Gastrocnemius medialis (tissue), 4 donors: ENCODE data around the gene CAMSAP2. TPM values are rescaled to one million over a fixed set of nuclear protein-coding genes. Genes with fewer than 3 reads are reported as not detected.

Source experiments
- ATAC-seq, 2 donors: fragments of 150-250 bp; one replicate each; pipeline ENCODE4 v1.9.1; 2016
- DNase-seq, 2 donors: peaks; one replicate each; pipeline ENCODE4 v3.0.0-alpha.2; 2019
- H3K27ac ChIP-seq, 4 donors: fragments of 200-600 bp; sonication (generic); 1 replicate in 1 of 4; 2 replicates in 3 of 4; pipeline ENCODE4 v1.5.1; 2016 to 2018; ENCODE audit warnings: mild to moderate bottlenecking in 2 of 4, moderate library complexity in 1 of 4
- H3K27me3 ChIP-seq, 3 donors: fragments of 200-600 bp; sonication (generic) in 2 of 3; 1 replicate in 1 of 3; 2 replicates in 2 of 3; pipeline versions ENCODE4 v1.5.1 to v1.6.0; 2016 to 2019; ENCODE audit warnings: mild to moderate bottlenecking in 1 of 3, moderate library complexity in 1 of 3
- H3K36me3 ChIP-seq, 2 donors: fragments of 200-600 bp; sonication (generic) in 1 of 2; one replicate each; pipeline ENCODE4 v1.5.1; 2017 to 2018
- H3K4me1 ChIP-seq, 2 donors: fragments of 200-600 bp; sonication (generic) in 1 of 2; one replicate each; pipeline ENCODE4 v1.5.1; 2016 to 2017; ENCODE audit warnings: mild to moderate bottlenecking in 2 of 2
- H3K4me3 ChIP-seq, 4 donors: fragments of 200-600 bp; sonication (generic) in 3 of 4; 1 replicate in 1 of 4; 2 replicates in 3 of 4; pipeline ENCODE4 v1.5.1; 2016 to 2019; ENCODE audit warnings: mild to moderate bottlenecking in 2 of 4
- H3K9me3 ChIP-seq, 3 donors: fragments of 200-600 bp; sonication (generic) in 2 of 3; 1 replicate in 1 of 3; 2 replicates in 2 of 3; pipeline ENCODE4 v1.5.1; 2016 to 2019
- POLR2A ChIP-seq, 2 donors: fragments of 450-650 bp; IDR thresholded peaks; one replicate each; pipeline ENCODE4 v1.6.1; 2017; ENCODE audit warnings: antibody characterized with exemption in 2 of 2, mild to moderate bottlenecking in 2 of 2, moderate library complexity in 2 of 2
- in situ Hi-C, 4 donors: fragments of 200-750 bp; cut with MboI; loops; one replicate each; pipeline versions ENCODE4 v1.15.0 to v1.8.0; 2017; ENCODE audit warnings: low sequenced_read_pairs in 4 of 4
- intact Hi-C: fragments of 100-400 bp; cut with DNase I; formaldehyde crosslinking; loops from one replicate; pipeline ENCODE4 v1.15.1; 2023; ENCODE audit warnings: low total_unique reads
- total RNA-seq, 4 donors: library from RNA; depleted of rRNA; stranded (reverse); fragments of >200 nt; gene quantifications; one replicate each; pipeline versions ENCODE4 v1.1.0 to v1.2.3, GENCODE V29; 2016
- TF ChIP-seq, protein P1 (sequence below), 5 experiments: fragments of 450-650 bp in 3 of 5; fragments of 200-600 bp in 2 of 5; sonication (generic) in 2 of 5; IDR thresholded peaks in 4 of 5; conservative IDR thresholded peaks in 1 of 5; 1 replicate in 4 of 5; 2 replicates in 1 of 5; pipeline ENCODE4 v1.5.1; 2016 to 2019; ENCODE audit warnings: antibody characterized with exemption in 5 of 5, mild to moderate bottlenecking in 3 of 5, moderate library complexity in 3 of 5

The CAMSAP2 gene
- total RNA-seq, 4 donors from 2014 or later, result 39.3 to 63.9 (median 54.2) TPM

GRCh38 chr1:200893411-200893901 is 154.8 kb downstream of the CAMSAP2 start:
- Histone ChIP-seq H3K4me3 (no peak overlapping the region), H3K36me3 (no peaks in the 10 kb centered on the region), H3K27ac (no peak overlapping the region), H3K4me1 (peaks cover 0 to 10% of the 10 kb centered on the region in 2 donors), H3K27me3 (peaks cover 25 to 37% (median 29%) of the 10 kb centered on the region in 3 donors), H3K9me3 (no peaks in the 10 kb centered on the region)
- DNase-seq (no peak), ATAC-seq (no peak)
- intact Hi-C loops, result no loop called here
- in situ Hi-C loops, result no loop called here
- TF ChIP-seq, protein P1, sequence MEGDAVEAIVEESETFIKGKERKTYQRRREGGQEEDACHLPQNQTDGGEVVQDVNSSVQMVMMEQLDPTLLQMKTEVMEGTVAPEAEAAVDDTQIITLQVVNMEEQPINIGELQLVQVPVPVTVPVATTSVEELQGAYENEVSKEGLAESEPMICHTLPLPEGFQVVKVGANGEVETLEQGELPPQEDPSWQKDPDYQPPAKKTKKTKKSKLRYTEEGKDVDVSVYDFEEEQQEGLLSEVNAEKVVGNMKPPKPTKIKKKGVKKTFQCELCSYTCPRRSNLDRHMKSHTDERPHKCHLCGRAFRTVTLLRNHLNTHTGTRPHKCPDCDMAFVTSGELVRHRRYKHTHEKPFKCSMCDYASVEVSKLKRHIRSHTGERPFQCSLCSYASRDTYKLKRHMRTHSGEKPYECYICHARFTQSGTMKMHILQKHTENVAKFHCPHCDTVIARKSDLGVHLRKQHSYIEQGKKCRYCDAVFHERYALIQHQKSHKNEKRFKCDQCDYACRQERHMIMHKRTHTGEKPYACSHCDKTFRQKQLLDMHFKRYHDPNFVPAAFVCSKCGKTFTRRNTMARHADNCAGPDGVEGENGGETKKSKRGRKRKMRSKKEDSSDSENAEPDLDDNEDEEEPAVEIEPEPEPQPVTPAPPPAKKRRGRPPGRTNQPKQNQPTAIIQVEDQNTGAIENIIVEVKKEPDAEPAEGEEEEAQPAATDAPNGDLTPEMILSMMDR (IDR thresholded peaks at IDR 0.05 in 4 of 5, conservative IDR thresholded peaks at IDR 0.05 in 1 of 5), result no peak
- TF ChIP-seq POLR2A (IDR thresholded peaks at IDR 0.05), result no peak

DNA sequence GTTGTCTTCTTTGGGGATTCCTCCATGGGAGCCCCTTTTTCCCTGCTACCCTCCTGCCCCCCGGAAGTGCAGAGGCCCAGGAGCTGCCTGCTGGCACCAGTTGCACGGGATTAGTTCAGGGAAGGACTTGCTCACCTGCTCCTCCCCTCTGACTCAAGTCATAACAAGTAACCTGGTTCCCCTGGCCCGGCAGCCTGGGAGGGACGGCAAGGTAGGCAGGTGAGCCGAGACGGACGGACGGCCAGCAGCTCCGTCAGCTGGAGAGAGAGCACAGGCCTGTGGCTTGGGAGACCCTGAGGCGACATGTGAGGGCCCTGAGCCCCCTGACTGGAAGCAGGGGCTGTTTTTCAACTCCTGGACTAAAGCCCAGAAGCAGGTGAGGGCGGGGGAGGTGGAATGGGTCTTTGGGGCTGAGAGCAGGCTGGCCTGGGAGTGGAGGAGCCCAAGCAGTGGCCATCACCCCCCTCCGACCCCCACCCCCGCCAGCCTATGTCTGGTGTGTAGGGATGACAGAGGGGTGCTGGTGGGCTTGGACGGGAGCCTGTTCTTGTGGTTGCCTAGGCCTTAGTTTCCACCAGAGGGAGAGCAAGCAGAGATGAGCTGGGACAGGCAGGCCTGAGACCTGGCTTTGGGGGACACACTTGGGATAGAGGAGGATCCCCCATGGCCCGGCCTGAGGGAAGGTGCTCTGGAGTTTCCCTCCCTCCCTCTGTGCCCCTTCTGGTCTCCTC is 156.2 kb downstream of the CAMSAP2 start, which contains the start of gene INAVA:
Gene INAVA, plus strand, starts transcription at position 189 of the 731 bp plus-strand sequence. CDS start 3,501 bp downstream, outside the sequence.
- in situ Hi-C loops, result no loop called here
- intact Hi-C loops, result no loop called here
- no peak for TF ChIP-seq POLR2A (IDR thresholded peaks at IDR 0.05)
- TF ChIP-seq, protein P1 (IDR thresholded peaks at IDR 0.05 in 4 of 5, conservative IDR thresholded peaks at IDR 0.05 in 1 of 5), result no peak
- ATAC-seq (no peak), DNase-seq (no peak)
- no peak within 1 kb of the TSS for H3K4me3 ChIP-seq
- H3K9me3 ChIP-seq, result no peaks in the 10 kb centered on the region
- no peaks in the 10 kb centered on the region for H3K36me3 ChIP-seq
- peaks cover 21 to 33% (median 26%) of the 10 kb centered on the region in 3 donors for H3K27me3 ChIP-seq
- peaks cover 0 to 10% of the 10 kb centered on the region in 2 donors for H3K4me1 ChIP-seq
- H3K27ac ChIP-seq, result no peak within 1 kb of the TSS

DNA sequence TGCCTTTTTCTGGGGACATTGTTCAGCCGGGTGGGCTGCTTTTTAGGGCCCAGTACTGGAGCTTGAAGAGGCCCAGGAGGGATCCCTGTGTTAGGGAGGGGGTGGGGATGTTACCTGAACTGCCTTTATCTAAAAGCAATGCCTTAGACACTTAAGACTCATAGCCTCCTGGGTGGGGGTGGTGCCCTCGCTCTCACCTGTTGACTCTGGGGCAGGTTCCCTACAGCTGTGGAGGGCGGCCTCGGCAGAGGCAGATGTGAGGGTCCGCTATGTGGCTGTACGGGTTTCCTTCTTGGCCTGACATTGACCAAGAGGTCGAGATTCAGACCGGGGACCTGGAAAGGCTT is 156.7 kb downstream of the CAMSAP2 start:
- ATAC-seq (no peak), DNase-seq (no peak)
- Histone ChIP-seq H3K27ac (no peak overlapping the region), H3K9me3 (no peaks in the 10 kb centered on the region), H3K36me3 (no peaks in the 10 kb centered on the region), H3K27me3 (peaks cover 16 to 28% (median 21%) of the 10 kb centered on the region in 3 donors), H3K4me1 (peaks cover 0 to 10% of the 10 kb centered on the region in 2 donors), H3K4me3 (no peak overlapping the region)
- intact Hi-C loops (no loop called here), in situ Hi-C loops (no loop called here)
- TF ChIP-seq, protein P1 (IDR thresholded peaks at IDR 0.05 in 4 of 5, conservative IDR thresholded peaks at IDR 0.05 in 1 of 5), result no peak
- no peak for TF ChIP-seq POLR2A (IDR thresholded peaks at IDR 0.05)

DNA sequence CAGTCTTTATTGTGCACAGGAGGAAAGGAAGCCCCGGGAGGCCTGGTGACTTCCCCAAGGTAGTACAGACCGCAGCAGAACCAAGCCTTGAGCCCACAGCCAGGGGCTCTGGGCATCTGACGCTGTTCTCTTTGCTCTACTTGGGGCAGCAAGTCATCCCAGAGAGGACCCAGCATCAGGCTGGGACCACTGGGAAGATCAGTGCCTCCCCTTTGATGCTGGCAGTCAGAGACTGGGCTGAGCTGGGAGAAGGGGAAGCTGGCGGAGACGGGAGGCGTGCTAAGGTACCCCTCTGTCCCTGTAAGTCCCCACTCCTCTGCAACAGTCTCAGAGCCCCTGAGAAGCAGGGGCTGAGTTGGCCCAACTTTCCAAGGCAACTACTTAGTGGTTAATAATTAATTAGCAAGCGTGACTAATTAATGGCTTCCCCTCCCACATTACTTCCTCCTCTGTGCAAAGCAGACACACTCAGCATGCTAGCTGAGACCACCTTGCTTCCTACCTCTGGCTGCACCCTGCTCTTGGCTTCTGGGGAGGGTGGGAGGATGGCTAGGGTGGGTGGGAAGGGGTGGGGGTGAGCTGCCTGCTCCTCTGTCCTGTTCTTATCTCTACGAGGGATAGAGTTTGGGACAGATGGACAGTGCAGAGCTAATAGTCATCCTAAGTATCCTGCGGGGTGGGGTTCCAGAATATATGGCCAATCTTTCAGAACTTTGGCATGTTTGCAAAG is 157.3 kb downstream of the CAMSAP2 start:
- no peak for TF ChIP-seq POLR2A (IDR thresholded peaks at IDR 0.05)
- TF ChIP-seq, protein P1 (IDR thresholded peaks at IDR 0.05 in 4 of 5, conservative IDR thresholded peaks at IDR 0.05 in 1 of 5), result no peak
- H3K9me3 ChIP-seq, result no peaks in the 10 kb centered on the region
- H3K27me3 ChIP-seq, result peaks cover 10 to 23% (median 18%) of the 10 kb centered on the region in 3 donors
- no peaks in the 10 kb centered on the region for H3K36me3 ChIP-seq
- H3K27ac ChIP-seq, result no peak overlapping the region
- no peak overlapping the region for H3K4me3 ChIP-seq
- in situ Hi-C loops (no loop called here), intact Hi-C loops (no loop called here)
- ATAC-seq (no peak), DNase-seq (no peak)
- peaks cover 0 to 7% of the 10 kb centered on the region in 2 donors for H3K4me1 ChIP-seq
